ENCODE data around the gene IPMK.

Gene IPMK

GRCh38 chr10:58150290-58150689 is 117.4 kb downstream of the IPMK start:
- no peak for DNase-seq

GRCh38 chr10:58143944-58144343 is 123.8 kb downstream of the IPMK start:
- DNase-seq = no peak
